ENCODE measurements around the gene CDC6. TPM values are rescaled to one million over a fixed set of nuclear protein-coding genes. Genes with fewer than 3 reads are reported as not detected.

Gene CDC6
- total RNA-seq, 1 donor from 2014 or later, result 0.55 TPM

- intact Hi-C loops (cut with micrococcal nuclease), result no loop called here
- Histone ChIP-seq H3K4me1 (peaks cover 96% of the 10 kb centered on the region), H3K27me3 (ENCODE audit: low read depth) (no peaks in the 10 kb centered on the region), H3K36me3 (peaks cover 2% of the 10 kb centered on the region), H3K9me3 (replicated peaks) (no peaks in the 10 kb centered on the region), H3K27ac (replicated peaks) (peak overlapping the region; percentile 97), H3K4me3 (peak overlapping the region; percentile 78)
- TF ChIP-seq CTCF (IDR thresholded peaks at IDR 0.05; ENCODE audit: borderline replicate concordance), result no peak
- DNase-seq, result peak; percentile 66
Measured at GRCh38 chr17:40343219-40344119, 55.8 kb downstream of the CDC6 start.

GRCh38 chr17:40344421-40345160 is 56.9 kb downstream of the CDC6 start:
- Histone ChIP-seq H3K27me3 (ENCODE audit: low read depth) (no peaks in the 10 kb centered on the region), H3K27ac (replicated peaks) (peak overlapping the region; percentile 97), H3K36me3 (peaks cover 14% of the 10 kb centered on the region), H3K4me1 (peaks cover 96% of the 10 kb centered on the region), H3K4me3 (peak overlapping the region; percentile 78), H3K9me3 (replicated peaks) (no peaks in the 10 kb centered on the region)
- intact Hi-C loops (cut with micrococcal nuclease), result no loop called here
- DNase-seq, result no peak
- TF ChIP-seq CTCF (IDR thresholded peaks at IDR 0.05; ENCODE audit: borderline replicate concordance), result no peak

GRCh38 chr17:40345161-40345993 is 57.7 kb downstream of the CDC6 start:
- Histone ChIP-seq H3K27me3 (ENCODE audit: low read depth) (no peaks in the 10 kb centered on the region), H3K27ac (replicated peaks) (peak overlapping the region; percentile 97), H3K4me1 (peaks cover 96% of the 10 kb centered on the region), H3K9me3 (replicated peaks) (no peaks in the 10 kb centered on the region), H3K4me3 (peak overlapping the region; percentile 78), H3K36me3 (peaks cover 19% of the 10 kb centered on the region)
- intact Hi-C loops (cut with micrococcal nuclease), result no loop called here
- DNase-seq, result peak; percentile 84
- no peak for TF ChIP-seq CTCF (IDR thresholded peaks at IDR 0.05; ENCODE audit: borderline replicate concordance)

- no peak for DNase-seq
- intact Hi-C loops (cut with micrococcal nuclease), result no loop called here
- peaks cover 23% of the 10 kb centered on the region for H3K36me3 ChIP-seq
- H3K9me3 ChIP-seq (replicated peaks), result no peaks in the 10 kb centered on the region
- H3K27me3 ChIP-seq (ENCODE audit: low read depth), result no peaks in the 10 kb centered on the region
- peak overlapping the region; percentile 97 for H3K27ac ChIP-seq (replicated peaks)
- TF ChIP-seq CTCF (IDR thresholded peaks at IDR 0.05; ENCODE audit: borderline replicate concordance), result no peak
- peaks cover 96% of the 10 kb centered on the region for H3K4me1 ChIP-seq
- peak overlapping the region; percentile 78 for H3K4me3 ChIP-seq
Measured at GRCh38 chr17:40345994-40346764, 58.5 kb downstream of the CDC6 start.

Data from left ventricle myocardium inferior (tissue), 1 donor.